Lung (tissue), 12 donors: Measurements from ENCODE around the gene LSM2. TPM values are rescaled to one million over a fixed set of nuclear protein-coding genes. Genes with fewer than 3 reads are reported as not detected.

ENCODE experiments used
- ATAC-seq: fragments of 200-7000 bp; cut with Tn5 transposase; one replicate; pipeline ENCODE4 v1.9.1; 2020; ENCODE audit warnings: moderate number of reproducible peaks; ENCODE audit not compliant: insufficient read depth, low FRiP score
- DNase-seq, 3 donors: peaks; one replicate each; pipeline ENCODE4 v3.0.0-alpha.2; 2013 to 2017
- H3K27ac ChIP-seq, 2 donors: one replicate each; pipeline ENCODE4 v1.5.1; 2013; ENCODE audit warnings: mild to moderate bottlenecking in 2 of 2, moderate library complexity in 2 of 2, control low read depth in 1 of 2, inconsistent platforms in 1 of 2, low read depth in 1 of 2, low read length in 1 of 2
- H3K27me3 ChIP-seq, 3 donors: one replicate each; pipeline ENCODE4 v1.5.1; 2013; ENCODE audit warnings: low read length in 2 of 3; ENCODE audit not compliant: control insufficient read depth in 3 of 3, insufficient read depth in 3 of 3
- H3K36me3 ChIP-seq, 4 donors: one replicate each; pipeline ENCODE4 v1.5.1; 2013; ENCODE audit warnings: low read length in 4 of 4, mild to moderate bottlenecking in 1 of 4, moderate library complexity in 1 of 4; ENCODE audit not compliant: control insufficient read depth in 4 of 4, insufficient read depth in 4 of 4
- H3K4me1 ChIP-seq, 5 donors: one replicate each; pipeline ENCODE4 v1.5.1; 2013; ENCODE audit warnings: low read length in 5 of 5, mild to moderate bottlenecking in 2 of 5, moderate library complexity in 1 of 5; ENCODE audit not compliant: control insufficient read depth in 5 of 5, insufficient read depth in 5 of 5
- H3K4me3 ChIP-seq: one replicate; pipeline ENCODE4 v1.5.1; 2013; ENCODE audit warnings: mild to moderate bottlenecking, control low read depth, moderate library complexity
- H3K9ac ChIP-seq, 2 donors: one replicate each; pipeline ENCODE4 v1.5.1; 2013; ENCODE audit warnings: low read length in 2 of 2, control low read depth in 1 of 2; ENCODE audit not compliant: insufficient read depth in 1 of 2
- H3K9me3 ChIP-seq, 4 donors: one replicate each; pipeline ENCODE4 v1.5.1; 2013; ENCODE audit warnings: low read length in 3 of 4, mild to moderate bottlenecking in 1 of 4, moderate library complexity in 1 of 4; ENCODE audit not compliant: control insufficient read depth in 4 of 4, insufficient read depth in 3 of 4
- CTCF ChIP-seq: IDR thresholded peaks from 2 replicates; pipeline ENCODE4 v1.5.1; 2012; ENCODE audit warnings: mild to moderate bottlenecking; ENCODE audit errors: control extremely low read depth, extremely low read depth
- WGBS, 2 donors: extraction: QIAGEN DNeasy Blood & Tissue Kit; methylation state at CpG; one replicate each; pipeline ENCODE4 v1.1.7; 2013; 5-methylcytosine and 5-hydroxymethylcytosine counted together
- polyA plus RNA-seq, 2 donors: library from polyadenylated mRNA; stranded (reverse); fragments of 200-250 nt; gene quantifications; one replicate each; pipeline ENCODE4 v1.2.1, GENCODE V29; 2013
- total RNA-seq, 2 donors: library from RNA; depleted of rRNA in 1 of 2; stranded (reverse); fragments of >200 nt in 1 of 2; gene quantifications; one replicate each; pipeline ENCODE4 v1.2.1, GENCODE V29; 2014 to 2021
- donor health status: control.
- donor health status: control.
- donor health status: Bipolar disorder and iron deficiency.
- donor health status: healthy.
- donor health status: DM: yes; HTN: yes; CAD: no.

The LSM2 gene
- total and polyA plus RNA-seq, 4 donors = 22.0 to 66.7 (median 45.7) TPM

GRCh38 chr6:31770860-31771259 lies 35.9 kb downstream of the LSM2 start:
- ATAC-seq (no peak), DNase-seq (no peak)
- Histone ChIP-seq H3K36me3 (no peaks in the 10 kb centered on the region), H3K9ac (no peak overlapping the region), H3K27ac (no peak overlapping the region), H3K27me3 (no peaks in the 10 kb centered on the region), H3K4me1 (peaks cover 0 to 6% (median 0%) of the 10 kb centered on the region in 5 donors), H3K9me3 (peaks cover 0 to 2% (median 0%) of the 10 kb centered on the region in 4 donors), H3K4me3 (no peak overlapping the region)
- WGBS, 2 donors = 80 to 84% methylated on average over 2 of the region's 2 CpGs
- no peak for TF ChIP-seq CTCF

- no peak overlapping the region for H3K27ac ChIP-seq
- 58% methylated on average over 12 of the region's 12 CpGs for WGBS, 2 donors
- peaks cover 0 to 6% (median 0%) of the 10 kb centered on the region in 5 donors for H3K4me1 ChIP-seq
- peak in 1 of 3 donors; percentile 35 for DNase-seq
- peak; percentile 90 for ATAC-seq
- no peak overlapping the region for H3K9ac ChIP-seq
- H3K27me3 ChIP-seq = no peaks in the 10 kb centered on the region
- H3K9me3 ChIP-seq = peaks cover 0 to 2% (median 0%) of the 10 kb centered on the region in 4 donors
- H3K36me3 ChIP-seq = no peaks in the 10 kb centered on the region
- TF ChIP-seq CTCF = peak; percentile 63
- no peak overlapping the region for H3K4me3 ChIP-seq
Measured at GRCh38 chr6:31769684-31770371, 36.9 kb downstream of the LSM2 start.

- WGBS, 2 donors = 85 to 87% methylated on average over 18 of the region's 18 CpGs
- peak overlapping the region in 1 of 2 donors; percentile 34 for H3K27ac ChIP-seq
- TF ChIP-seq CTCF = no peak
- ATAC-seq (no peak), DNase-seq (no peak)
- peaks cover 0 to 2% (median 0%) of the 10 kb centered on the region in 4 donors for H3K9me3 ChIP-seq
- no peaks in the 10 kb centered on the region for H3K36me3 ChIP-seq
- no peaks in the 10 kb centered on the region for H3K27me3 ChIP-seq
- no peak overlapping the region for H3K4me3 ChIP-seq
- peaks cover 0 to 6% (median 0%) of the 10 kb centered on the region in 5 donors for H3K4me1 ChIP-seq
- H3K9ac ChIP-seq = no peak overlapping the region
Measured at GRCh38 chr6:31768363-31769257, 38.2 kb downstream of the LSM2 start.
